ENCODE data around the gene LRRC32.

GRCh38 chr11:76708972-76709660 is 38.6 kb upstream of the LRRC32 start:
- TF ChIP-seq, protein P1, sequence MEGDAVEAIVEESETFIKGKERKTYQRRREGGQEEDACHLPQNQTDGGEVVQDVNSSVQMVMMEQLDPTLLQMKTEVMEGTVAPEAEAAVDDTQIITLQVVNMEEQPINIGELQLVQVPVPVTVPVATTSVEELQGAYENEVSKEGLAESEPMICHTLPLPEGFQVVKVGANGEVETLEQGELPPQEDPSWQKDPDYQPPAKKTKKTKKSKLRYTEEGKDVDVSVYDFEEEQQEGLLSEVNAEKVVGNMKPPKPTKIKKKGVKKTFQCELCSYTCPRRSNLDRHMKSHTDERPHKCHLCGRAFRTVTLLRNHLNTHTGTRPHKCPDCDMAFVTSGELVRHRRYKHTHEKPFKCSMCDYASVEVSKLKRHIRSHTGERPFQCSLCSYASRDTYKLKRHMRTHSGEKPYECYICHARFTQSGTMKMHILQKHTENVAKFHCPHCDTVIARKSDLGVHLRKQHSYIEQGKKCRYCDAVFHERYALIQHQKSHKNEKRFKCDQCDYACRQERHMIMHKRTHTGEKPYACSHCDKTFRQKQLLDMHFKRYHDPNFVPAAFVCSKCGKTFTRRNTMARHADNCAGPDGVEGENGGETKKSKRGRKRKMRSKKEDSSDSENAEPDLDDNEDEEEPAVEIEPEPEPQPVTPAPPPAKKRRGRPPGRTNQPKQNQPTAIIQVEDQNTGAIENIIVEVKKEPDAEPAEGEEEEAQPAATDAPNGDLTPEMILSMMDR (conservative IDR thresholded peaks at IDR 0.05; ENCODE audit: low read length) = no peak
- TF ChIP-seq EZH2phosphoT487 (IDR thresholded peaks at IDR 0.05; ENCODE audit: borderline replicate concordance, low read depth, low read length) = no peak

Data from OCI-LY7 (cell line).